GM21717 (cell line): ENCODE data around the gene DDA1.

Source experiments
- ATAC-seq: cut with Tn5 transposase; IDR thresholded peaks from one replicate; pipeline ENCODE4 v1.9.1; 2021; ENCODE audit warnings: mild to moderate bottlenecking, moderate library complexity; ENCODE audit not compliant: unreplicated experiment

DDA1 gene

DNA sequence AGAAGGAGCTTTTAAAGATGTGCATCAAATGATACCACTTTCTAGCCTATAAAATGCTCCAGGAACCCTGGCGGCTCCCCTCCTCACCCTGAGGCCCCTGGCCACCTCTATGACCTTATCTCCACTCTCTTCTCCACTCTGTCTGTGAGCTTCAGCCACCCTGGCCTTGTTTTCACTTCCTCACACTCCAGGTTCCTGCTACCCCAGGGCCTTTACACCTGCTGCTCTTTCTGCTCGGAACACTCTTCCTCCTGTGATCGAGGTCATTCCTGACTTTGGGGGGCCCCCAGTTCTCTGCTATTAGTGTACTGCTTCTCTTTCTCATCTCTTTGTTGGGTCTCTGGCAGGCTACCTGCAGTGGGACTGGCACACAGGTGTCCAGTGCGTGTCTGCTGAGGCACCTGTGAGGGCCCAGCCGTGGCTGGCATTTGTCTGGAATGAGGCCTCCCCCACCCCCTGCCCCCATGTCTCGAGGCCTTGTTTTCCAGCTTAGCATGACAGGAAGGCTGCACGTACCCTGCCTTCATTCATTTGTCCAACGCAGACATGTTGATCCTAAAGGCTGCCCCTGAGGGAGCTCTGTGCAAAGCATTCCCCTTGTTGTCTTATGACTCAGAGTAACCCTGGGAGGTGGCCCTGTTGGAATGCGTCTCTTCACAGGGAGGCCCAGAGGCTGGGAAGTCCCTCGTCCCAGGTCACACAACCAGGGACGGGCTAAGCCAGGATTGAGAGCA is 2.3 kb downstream of the DDA1 start:
- no peak for ATAC-seq

DNA sequence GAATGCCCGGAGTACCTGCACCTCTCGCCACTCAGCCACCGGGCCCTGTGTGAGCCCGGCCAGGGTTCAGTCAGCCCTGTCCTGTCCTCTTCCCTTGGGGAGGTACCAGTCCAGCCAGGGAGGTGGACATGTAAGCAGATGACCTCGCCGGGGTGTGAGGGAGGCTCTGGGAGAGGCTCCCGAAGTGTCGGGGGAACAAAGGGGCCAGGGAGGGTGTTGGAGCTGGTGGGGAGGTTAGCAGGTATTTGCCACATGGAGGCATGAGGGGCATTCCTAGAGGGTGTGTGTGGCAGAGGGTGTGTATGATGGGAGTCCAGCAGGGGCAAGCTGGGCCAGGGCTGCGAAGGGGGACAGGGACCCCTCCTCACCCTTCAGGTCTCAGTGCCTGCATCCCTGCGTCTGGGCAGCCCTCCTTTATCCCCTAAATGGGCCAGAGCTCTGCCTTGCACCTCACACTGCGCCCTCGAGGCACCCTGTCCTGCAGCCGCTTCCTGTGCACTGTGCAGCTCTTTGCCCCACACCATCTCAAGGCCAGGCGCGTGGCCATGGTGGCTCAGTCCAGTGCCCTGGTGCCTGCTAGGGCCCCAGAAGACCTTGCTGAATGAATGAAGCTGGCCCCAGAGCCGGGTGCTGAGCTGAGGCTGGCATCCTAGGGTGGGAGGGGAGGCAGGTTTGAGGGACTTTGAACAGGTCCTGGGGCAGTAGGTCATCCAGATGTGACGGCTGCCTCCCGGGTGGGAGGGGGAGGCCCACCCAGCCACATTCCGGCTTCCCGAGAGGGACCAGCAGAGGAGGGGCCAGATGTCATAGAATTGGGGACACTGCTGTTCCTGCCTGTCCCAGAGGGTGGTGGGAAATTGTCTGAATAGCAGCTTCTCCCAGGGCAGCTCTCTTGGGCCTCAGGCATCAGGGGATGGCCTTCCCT is 3.1 kb downstream of the DDA1 start:
- ATAC-seq: no peak

DNA sequence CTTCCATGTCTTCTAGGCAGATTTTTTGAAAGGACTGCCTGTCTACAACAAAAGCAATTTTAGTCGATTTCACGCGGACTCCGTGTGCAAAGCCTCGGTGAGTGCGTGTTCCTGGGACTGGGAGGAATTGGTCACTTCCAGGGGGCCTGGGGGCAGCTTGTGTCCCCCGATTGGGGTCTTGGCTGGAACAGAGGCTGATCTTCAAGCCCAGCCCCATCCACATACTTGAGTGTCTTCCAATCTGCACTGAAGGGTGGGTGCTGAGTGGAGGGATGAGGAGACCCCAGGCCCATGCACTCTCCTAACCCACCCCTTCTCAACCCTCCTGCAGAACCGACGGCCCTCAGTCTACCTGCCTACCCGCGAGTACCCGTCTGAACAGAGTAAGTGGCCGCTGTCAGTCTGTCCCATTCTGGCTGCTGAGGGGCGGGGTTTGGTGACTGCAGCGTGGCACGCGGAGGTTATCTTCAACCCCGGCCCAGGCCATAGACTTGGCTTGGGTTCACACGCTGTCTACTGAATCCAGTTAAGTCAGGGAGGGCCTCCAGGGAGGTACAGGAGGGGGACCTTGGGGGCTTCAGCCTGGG is 4.7 kb downstream of the DDA1 start:
- no peak for ATAC-seq

- ATAC-seq: no peak
These were observed 9.6 kb downstream of the DDA1 start for GRCh38 chr19:17318966-17319365.

DNA sequence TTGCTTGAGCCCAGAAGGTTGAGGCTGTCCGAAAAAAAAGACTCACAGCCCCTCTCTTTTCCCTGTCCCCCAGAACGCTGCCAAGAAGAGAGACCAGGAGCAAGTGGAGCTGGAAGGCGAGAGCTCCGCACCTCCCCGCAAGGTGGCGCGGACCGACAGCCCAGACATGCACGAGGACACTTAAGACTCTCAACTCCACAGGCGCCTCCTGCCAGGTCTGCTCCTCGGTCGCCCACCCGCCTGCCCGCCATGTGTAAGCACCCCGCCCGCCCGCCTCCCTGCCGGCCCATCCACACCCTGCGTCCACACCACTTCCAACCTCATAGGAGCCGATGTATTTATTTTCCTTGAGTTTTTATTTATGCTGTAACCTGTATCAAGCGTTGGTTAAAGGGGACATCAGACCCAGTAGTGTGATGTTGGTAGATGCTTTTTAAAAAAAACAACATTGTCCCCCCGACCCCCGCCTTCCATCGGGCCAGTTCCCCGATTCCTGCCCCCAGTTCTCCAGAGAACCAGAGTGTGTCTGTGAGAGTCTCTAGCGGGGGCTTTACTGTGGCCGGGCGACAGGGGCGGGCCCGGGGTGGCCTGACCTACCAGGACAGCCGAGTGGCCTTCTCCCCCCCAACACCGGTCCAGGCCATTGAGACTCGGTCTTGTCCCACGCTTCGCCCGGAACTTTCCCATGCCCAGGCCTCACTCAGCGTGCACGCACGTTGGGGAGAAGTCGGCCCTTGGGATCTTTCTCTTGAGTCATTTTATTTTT is 10.3 kb downstream of the DDA1 start:
- no peak for ATAC-seq

GRCh38 chr19:17320435-17320834 is 11.1 kb downstream of the DDA1 start:
- ATAC-seq: no peak

DNA sequence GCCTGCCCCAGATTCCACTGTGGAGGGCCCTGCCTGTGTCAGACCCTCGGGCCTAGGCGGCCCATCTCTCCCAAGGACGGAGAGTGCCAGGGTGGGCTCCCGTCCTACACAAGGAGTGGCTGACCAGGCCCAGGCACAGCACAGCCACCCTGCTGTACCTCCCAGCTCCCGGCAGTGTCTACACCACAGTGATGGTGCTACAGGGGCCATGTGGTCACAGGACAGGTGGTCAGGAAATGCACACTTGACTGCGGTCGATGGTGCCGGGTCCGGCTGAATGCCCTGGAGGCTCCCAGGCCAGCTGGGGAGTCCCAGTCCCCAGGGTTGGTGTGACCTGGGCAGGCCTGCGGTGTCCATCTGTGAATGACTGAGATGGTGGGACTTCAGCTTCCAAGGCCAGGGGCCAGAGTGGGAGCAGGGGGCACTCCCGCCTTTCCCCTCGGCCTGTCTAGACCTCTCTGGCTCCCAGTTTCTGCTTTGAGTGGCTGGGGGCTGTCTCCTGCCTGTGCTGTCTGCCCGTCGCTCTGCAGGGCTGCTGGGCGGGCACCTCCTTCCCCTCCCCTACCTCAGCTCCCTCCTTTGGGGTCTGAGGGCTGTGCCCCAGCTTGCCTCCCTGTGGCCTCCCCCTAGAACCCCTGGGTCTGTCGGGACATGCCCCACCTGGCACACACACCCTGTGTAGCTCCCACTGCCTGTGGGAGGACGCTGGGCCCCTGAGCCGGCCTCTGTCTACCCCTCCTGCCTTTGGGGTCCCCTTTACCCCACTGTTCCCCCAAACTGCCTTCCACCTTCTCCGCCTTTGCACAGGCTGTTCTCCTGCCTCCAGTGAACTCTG is 12.5 kb downstream of the DDA1 start:
- ATAC-seq: no peak

DNA sequence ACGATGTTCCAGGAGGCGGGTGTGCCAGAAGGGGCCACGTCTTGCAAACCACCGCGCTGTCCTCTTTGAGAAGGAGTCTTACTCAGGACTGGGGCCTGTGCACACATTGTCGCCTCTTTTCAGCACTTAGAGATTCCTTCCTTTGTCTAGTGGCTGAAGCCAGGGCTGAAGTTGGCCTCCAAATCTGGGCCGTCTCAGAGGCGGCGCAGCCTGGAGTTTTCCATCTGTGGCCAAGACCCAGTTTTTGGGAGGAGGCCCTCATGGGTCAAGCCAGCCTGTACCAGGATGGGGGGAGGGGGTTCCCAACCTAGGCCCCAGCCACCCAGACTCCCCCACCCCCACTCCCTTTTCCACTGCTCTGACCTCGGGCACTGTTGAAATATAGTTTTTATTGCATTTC is 13.5 kb downstream of the DDA1 start:
- no peak for ATAC-seq

DNA sequence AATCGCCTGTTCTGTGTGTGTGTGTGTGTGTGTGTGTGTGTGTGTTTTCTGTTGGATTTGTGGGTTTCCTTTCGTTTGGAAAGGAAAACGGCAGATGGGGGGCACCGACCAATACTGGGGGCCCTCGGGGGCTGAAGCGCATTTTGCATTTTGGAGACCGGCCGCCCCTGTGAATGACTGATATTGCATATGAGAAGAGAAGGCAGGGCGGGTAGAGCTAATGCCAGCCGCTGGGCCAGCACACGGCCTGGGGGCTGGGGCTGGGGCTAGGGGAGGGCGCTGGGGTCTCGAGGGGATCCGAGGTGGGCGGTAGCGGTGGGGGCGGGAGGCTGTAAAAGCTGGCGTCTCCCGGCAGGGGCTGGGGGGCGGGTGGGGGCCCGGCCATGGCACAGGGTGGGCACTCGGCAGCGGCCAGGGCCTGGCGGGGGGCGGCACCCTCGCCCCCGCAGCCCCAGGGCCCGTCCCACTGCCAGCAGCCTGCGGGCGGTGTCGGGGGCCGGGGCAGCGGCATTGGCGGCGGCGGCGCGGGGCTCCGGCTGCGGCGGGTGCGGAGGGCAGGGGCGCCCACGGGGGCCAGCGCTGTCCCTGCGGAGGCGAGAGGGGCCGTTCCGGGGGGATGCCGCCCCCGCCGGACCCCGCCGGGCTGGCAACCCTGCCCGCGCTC is 14.1 kb downstream of the DDA1 start:
- no peak for ATAC-seq

GRCh38 chr19:17323964-17324332 is 14.6 kb downstream of the DDA1 start:
- no peak for ATAC-seq

- ATAC-seq: no peak
These were observed 15.2 kb downstream of the DDA1 start for GRCh38 chr19:17324357-17325114.

- ATAC-seq: no peak
These were observed 15.8 kb downstream of the DDA1 start for GRCh38 chr19:17325133-17325532.

GRCh38 chr19:17325881-17326594 is 16.7 kb downstream of the DDA1 start:
- ATAC-seq: no peak

DNA sequence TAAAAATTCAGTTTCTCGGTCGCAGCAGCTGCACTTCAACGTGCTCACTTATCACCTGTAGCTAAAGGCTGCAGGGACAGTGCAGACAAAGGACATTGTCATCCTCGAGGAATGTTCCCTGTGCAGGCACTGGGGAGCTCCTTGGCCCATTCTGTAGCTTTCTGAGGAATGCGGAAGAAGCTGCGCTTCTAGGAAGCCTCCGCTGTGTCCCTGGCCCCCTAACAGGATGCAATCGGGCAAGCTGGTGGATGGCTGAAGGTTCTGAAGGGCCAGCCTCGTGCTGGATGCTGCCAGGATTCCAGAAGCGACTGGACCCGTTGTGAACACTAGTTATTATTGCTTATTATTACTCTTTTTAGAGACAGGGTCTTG is 17.2 kb downstream of the DDA1 start:
- ATAC-seq: no peak

- no peak for ATAC-seq
These were observed 17.8 kb downstream of the DDA1 start for GRCh38 chr19:17327068-17327653.

- ATAC-seq: no peak
These were observed 18.5 kb downstream of the DDA1 start for GRCh38 chr19:17327654-17328516.
